ENCODE results near the gene MPPE1. TPM values are rescaled to one million over a fixed set of nuclear protein-coding genes. Genes with fewer than 3 reads are reported as not detected.
A peak's percentile ranks its signal among the peaks of the same experiment; 100 is the strongest.
"Not testable (repeated sequence)": the region's sequence is repeated elsewhere in the genome, so short reads cannot be mapped to it uniquely, and the experiment has no call there.

MPPE1 gene
- total RNA-seq, 1 experiment from 2014 or later, result 17.9 TPM

GRCh38 chr18:11859282-11859830, 48.8 kb downstream of the MPPE1 start:
- BruUV-seq (replicated peaks), result TSS peak; percentile 24
- ATAC-seq (no peak), DNase-seq (peak; percentile 13)
- ChIA-PET CTCF (interaction anchor here (0.7 kb wide), 1 partner anchor 97 kb away, joined by 3 read pairs; no protein-coding TSS in a partner anchor), POLR2A (ENCODE audit: unreplicated experiment) (interaction anchor here (1.3 kb wide), 1 partner anchor 9 kb away, joined by 4 read pairs; the partner anchor contains the start of gene CHMP1B)
- Histone ChIP-seq H3K27ac (ENCODE audit: low read length) (peak overlapping the region; percentile 96), H4K20me1 (ENCODE audit: low read length) (no peaks in the 10 kb centered on the region), H3K9me2 (replicated peaks; ENCODE audit: low read length) (no peaks in the 10 kb centered on the region), H3K36me3 (ENCODE audit: low read depth, low read length) (no peaks in the 10 kb centered on the region), H2AFZ (ENCODE audit: low read length) (no peak overlapping the region), H3F3A (ENCODE audit: low read length, unreplicated experiment) (peaks cover 4% of the 10 kb centered on the region), H3K9ac (ENCODE audit: low read length) (peak overlapping the region; percentile 89), H3K79me2 (ENCODE audit: low read length) (peaks cover 34% of the 10 kb centered on the region), H3K27me3 (ENCODE audit: low read length) (no peaks in the 10 kb centered on the region), H3K4me2 (ENCODE audit: low read length) (peak overlapping the region; percentile 71), H3K9me3 (ENCODE audit: low read length) (no peaks in the 10 kb centered on the region), H3K4me1 (ENCODE audit: insufficient read depth, low read length) (peaks cover 45% of the 10 kb centered on the region), H3K4me3 (ENCODE audit: low read length) (peak overlapping the region; percentile 39)
- intact Hi-C loops (cut with micrococcal nuclease), result no loop called here
- no peak for TF ChIP-seq CTCF (conservative IDR thresholded peaks at IDR 0.05; ENCODE audit: low read depth, low read length)
- TF ChIP-seq EZH2phosphoT487 (IDR thresholded peaks at IDR 0.05; ENCODE audit: borderline replicate concordance, low read length), result no peak
- no peak for TF ChIP-seq EZH2 (IDR thresholded peaks at IDR 0.05; ENCODE audit: low read length, unreplicated experiment)

GRCh38 chr18:11857177-11857887, 50.8 kb downstream of the MPPE1 start:
- Histone ChIP-seq H3K27me3 (ENCODE audit: low read length) (no peaks in the 10 kb centered on the region), H3K27ac (ENCODE audit: low read length) (peak overlapping the region; percentile 96), H3K4me2 (ENCODE audit: low read length) (peak overlapping the region; percentile 71), H3K9me2 (replicated peaks; ENCODE audit: low read length) (no peaks in the 10 kb centered on the region), H3K4me3 (ENCODE audit: low read length) (peak overlapping the region; percentile 7; the same call in 1 of the 2 replicates), H3K36me3 (ENCODE audit: low read depth, low read length) (no peaks in the 10 kb centered on the region), H3F3A (ENCODE audit: low read length, unreplicated experiment) (peaks cover 4% of the 10 kb centered on the region), H3K79me2 (ENCODE audit: low read length) (peaks cover 54% of the 10 kb centered on the region), H3K4me1 (ENCODE audit: insufficient read depth, low read length) (peaks cover 55% of the 10 kb centered on the region), H2AFZ (ENCODE audit: low read length) (no peak overlapping the region), H3K9ac (ENCODE audit: low read length) (peak overlapping the region; percentile 91), H3K9me3 (ENCODE audit: low read length) (no peaks in the 10 kb centered on the region), H4K20me1 (ENCODE audit: low read length) (peaks cover 12% of the 10 kb centered on the region)
- ChIA-PET CTCF (no interaction called here), POLR2A (ENCODE audit: unreplicated experiment) (no interaction called here)
- intact Hi-C loops (cut with micrococcal nuclease), result loop anchor here (2.0 kb wide), 2 partner anchors 55 to 123 kb away; partner anchors contain the start of gene IMPA2
- TF ChIP-seq EZH2phosphoT487 (IDR thresholded peaks at IDR 0.05; ENCODE audit: borderline replicate concordance, low read length), result no peak
- no peak for TF ChIP-seq CTCF (conservative IDR thresholded peaks at IDR 0.05; ENCODE audit: low read depth, low read length)
- no peak for TF ChIP-seq EZH2 (IDR thresholded peaks at IDR 0.05; ENCODE audit: low read length, unreplicated experiment)
- TSS peak; percentile 79 for BruUV-seq (replicated peaks)
- ATAC-seq (peak; percentile 71), DNase-seq (peak; percentile 99)

- peaks cover 56% of the 10 kb centered on the region for H3K4me1 ChIP-seq (ENCODE audit: insufficient read depth, low read length)
These were observed 53.6 kb downstream of the MPPE1 start for GRCh38 chr18:11854554-11854953.

More at GRCh38 chr18:11854554-11854953, 53.6 kb downstream of the MPPE1 start:
- H3K27me3 ChIP-seq (ENCODE audit: low read length); H3K9me3 ChIP-seq (ENCODE audit: low read length); H3K36me3 ChIP-seq (ENCODE audit: low read depth, low read length); H3K9ac ChIP-seq (ENCODE audit: low read length); H3K9me2 ChIP-seq (replicated peaks; ENCODE audit: low read length); BruUV-seq (replicated peaks); H2AFZ ChIP-seq (ENCODE audit: low read length); ATAC-seq; POLR2A ChIA-PET (ENCODE audit: unreplicated experiment); DNase-seq; H3K4me3 ChIP-seq (ENCODE audit: low read length); H3F3A ChIP-seq (ENCODE audit: low read length, unreplicated experiment); CTCF ChIA-PET: not testable (repeated sequence)
- peaks cover 18% of the 10 kb centered on the region for H4K20me1 ChIP-seq (ENCODE audit: low read length)
- peaks cover 65% of the 10 kb centered on the region for H3K79me2 ChIP-seq (ENCODE audit: low read length)
- peak overlapping the region; percentile 96 for H3K27ac ChIP-seq (ENCODE audit: low read length)
- intact Hi-C loops (cut with micrococcal nuclease), result loop anchor here (5.0 kb wide), 1 partner anchor 122 kb away; no protein-coding TSS in a partner anchor
- peak overlapping the region; percentile 89; the same call in 1 of the 2 replicates for H3K4me2 ChIP-seq (ENCODE audit: low read length)

Measured in PC-3 (cell line).